ENCODE measurements around the gene SLC25A12. TPM values are rescaled to one million over a fixed set of nuclear protein-coding genes. Genes with fewer than 3 reads are reported as not detected.

The SLC25A12 gene
- total and polyA plus RNA-seq, 2 of the 13 experiments (the other 11 are each of a cell fraction or from before 2014, with no cell fraction given), result 8.1 to 15.9 TPM

- TF ChIP-seq MNT (IDR thresholded peaks at IDR 0.05), result peak; percentile 68
- no peak for TF ChIP-seq SYNCRIP (IDR thresholded peaks at IDR 0.05; ENCODE audit: insufficient read depth, low read depth, low read length)
- TF ChIP-seq PTBP1 (IDR thresholded peaks at IDR 0.05; ENCODE audit: low read depth, low read length, poor library complexity, severe bottlenecking), result peak; percentile 66
- peak; percentile 66; the same call in 1 of the 2 replicates for TF ChIP-seq ZNF274 (CRISPR knock-in tag; IDR thresholded peaks at IDR 0.05)
- TF ChIP-seq, protein P1, sequence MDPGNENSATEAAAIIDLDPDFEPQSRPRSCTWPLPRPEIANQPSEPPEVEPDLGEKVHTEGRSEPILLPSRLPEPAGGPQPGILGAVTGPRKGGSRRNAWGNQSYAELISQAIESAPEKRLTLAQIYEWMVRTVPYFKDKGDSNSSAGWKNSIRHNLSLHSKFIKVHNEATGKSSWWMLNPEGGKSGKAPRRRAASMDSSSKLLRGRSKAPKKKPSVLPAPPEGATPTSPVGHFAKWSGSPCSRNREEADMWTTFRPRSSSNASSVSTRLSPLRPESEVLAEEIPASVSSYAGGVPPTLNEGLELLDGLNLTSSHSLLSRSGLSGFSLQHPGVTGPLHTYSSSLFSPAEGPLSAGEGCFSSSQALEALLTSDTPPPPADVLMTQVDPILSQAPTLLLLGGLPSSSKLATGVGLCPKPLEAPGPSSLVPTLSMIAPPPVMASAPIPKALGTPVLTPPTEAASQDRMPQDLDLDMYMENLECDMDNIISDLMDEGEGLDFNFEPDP (CRISPR knock-in tag; conservative IDR thresholded peaks at IDR 0.05), result no peak
- TF ChIP-seq HDAC6 (IDR thresholded peaks at IDR 0.05; ENCODE audit: low read depth, low read length), result no peak
- TF ChIP-seq TEAD3 (CRISPR knock-in tag; optimal IDR thresholded peaks at IDR 0.05; ENCODE audit: borderline replicate concordance), result peak; percentile 75
- TF ChIP-seq HNRNPK (IDR thresholded peaks at IDR 0.05; ENCODE audit: low read depth, low read length, poor library complexity, severe bottlenecking), result no peak
- TF ChIP-seq ZNF609 (CRISPR knock-in tag; IDR thresholded peaks at IDR 0.05; ENCODE audit: borderline replicate concordance), result peak; percentile 63; the same call in 1 of the 2 replicates
- TF ChIP-seq PITX1 (CRISPR knock-in tag; IDR thresholded peaks at IDR 0.05), result peak; percentile 45; the same call in 1 of the 2 replicates
- peak; percentile 54 for TF ChIP-seq RBM22 (optimal IDR thresholded peaks at IDR 0.05; ENCODE audit: low read length)
- TF ChIP-seq GATAD2A (CRISPR knock-in tag; IDR thresholded peaks at IDR 0.05), result peak; percentile 48; the same call in 1 of the 2 replicates
- peak; percentile 53; the same call in 1 of the 2 replicates for TF ChIP-seq TFE3 (CRISPR knock-in tag; IDR thresholded peaks at IDR 0.05)
- no peak for TF ChIP-seq E2F2 (CRISPR knock-in tag; IDR thresholded peaks at IDR 0.05; ENCODE audit: borderline replicate concordance)
- TF ChIP-seq ZNF790 (CRISPR knock-in tag; IDR thresholded peaks at IDR 0.05; ENCODE audit: borderline replicate concordance), result peak; percentile 1; the same call in 1 of the 2 replicates
- peak; percentile 36; the same call in 1 of the 2 replicates for TF ChIP-seq ZNF713 (CRISPR knock-in tag; IDR thresholded peaks at IDR 0.05)
- peak; percentile 96 for TF ChIP-seq ZNF510 (CRISPR knock-in tag; IDR thresholded peaks at IDR 0.05; ENCODE audit: low read depth)
Measured at GRCh38 chr2:171922230-171923022, 28.4 kb upstream of the SLC25A12 start, which contains the start of gene HAT1 (continued).
